HL-60 (cell line): Measurements from ENCODE around the gene PPFIA2.

Experiments used
- GABPA ChIP-seq: IDR thresholded peaks from 2 replicates; pipeline ENCODE4 v1.6.1; 2012; ENCODE audit warnings: low read depth
- POLR2AphosphoS5 ChIP-seq: IDR thresholded peaks from 2 replicates; pipeline ENCODE4 v1.6.1; 2012; ENCODE audit warnings: low read depth
- TF ChIP-seq, protein P1 (sequence below): IDR thresholded peaks from one replicate; pipeline ENCODE4 v1.5.1; 2011; ENCODE audit warnings: low read length, control low read depth, inconsistent platforms; ENCODE audit not compliant: insufficient read depth

DNA sequence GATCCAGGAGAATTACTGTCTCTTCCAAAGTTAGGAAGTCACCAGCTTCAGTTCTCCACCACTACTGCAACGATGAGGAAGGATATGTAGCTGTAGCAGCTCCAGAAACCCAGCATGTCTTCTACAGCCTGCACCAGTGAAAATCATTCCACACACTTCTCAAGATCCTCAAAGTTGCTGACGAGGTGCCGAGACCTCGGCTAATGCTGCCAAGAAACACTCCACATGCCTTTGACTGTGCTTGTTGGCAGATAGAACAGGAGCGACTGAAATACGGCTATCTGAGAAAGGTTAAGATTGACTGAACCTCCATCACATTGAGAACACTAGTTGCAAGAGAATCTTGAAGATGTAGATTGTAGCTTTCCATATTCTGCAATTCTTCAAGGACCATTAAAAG lies 241.9 kb downstream of the PPFIA2 start:
- TF ChIP-seq, protein P1, sequence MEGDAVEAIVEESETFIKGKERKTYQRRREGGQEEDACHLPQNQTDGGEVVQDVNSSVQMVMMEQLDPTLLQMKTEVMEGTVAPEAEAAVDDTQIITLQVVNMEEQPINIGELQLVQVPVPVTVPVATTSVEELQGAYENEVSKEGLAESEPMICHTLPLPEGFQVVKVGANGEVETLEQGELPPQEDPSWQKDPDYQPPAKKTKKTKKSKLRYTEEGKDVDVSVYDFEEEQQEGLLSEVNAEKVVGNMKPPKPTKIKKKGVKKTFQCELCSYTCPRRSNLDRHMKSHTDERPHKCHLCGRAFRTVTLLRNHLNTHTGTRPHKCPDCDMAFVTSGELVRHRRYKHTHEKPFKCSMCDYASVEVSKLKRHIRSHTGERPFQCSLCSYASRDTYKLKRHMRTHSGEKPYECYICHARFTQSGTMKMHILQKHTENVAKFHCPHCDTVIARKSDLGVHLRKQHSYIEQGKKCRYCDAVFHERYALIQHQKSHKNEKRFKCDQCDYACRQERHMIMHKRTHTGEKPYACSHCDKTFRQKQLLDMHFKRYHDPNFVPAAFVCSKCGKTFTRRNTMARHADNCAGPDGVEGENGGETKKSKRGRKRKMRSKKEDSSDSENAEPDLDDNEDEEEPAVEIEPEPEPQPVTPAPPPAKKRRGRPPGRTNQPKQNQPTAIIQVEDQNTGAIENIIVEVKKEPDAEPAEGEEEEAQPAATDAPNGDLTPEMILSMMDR, result no peak
- TF ChIP-seq POLR2AphosphoS5 (no peak), GABPA (no peak)
